ENCODE measurements around the gene WFDC2. TPM values are rescaled to one million over a fixed set of nuclear protein-coding genes. Genes with fewer than 3 reads are reported as not detected.

Gene WFDC2
- total RNA-seq, 2 experiments from 2014 or later: not detected

- ChIA-PET CTCF (no interaction called here), POLR2A (no interaction called here)
- no peak for DNase-seq
- Mint-ChIP-seq H3K4me1 (peaks cover 14% of the 10 kb centered on the region), H3K9me3 (no peaks in the 10 kb centered on the region), H3K27ac (no peak overlapping the region), H3K36me3 (ENCODE audit: low read depth) (no peaks in the 10 kb centered on the region), H3K27me3 (peaks cover 47% of the 10 kb centered on the region), H3K4me3 (no peak overlapping the region)
Measured at GRCh38 chr20:45508068-45508886, 38.7 kb downstream of the WFDC2 start.

GRCh38 chr20:45509091-45509490 lies 39.5 kb downstream of the WFDC2 start:
- peaks cover 14% of the 10 kb centered on the region for H3K4me1 Mint-ChIP-seq
- no peaks in the 10 kb centered on the region for H3K36me3 Mint-ChIP-seq (ENCODE audit: low read depth)
- no peak for DNase-seq
- no peaks in the 10 kb centered on the region for H3K9me3 Mint-ChIP-seq
- ChIA-PET CTCF (no interaction called here), POLR2A (no interaction called here)
- no peak overlapping the region for H3K27ac Mint-ChIP-seq
- no peak overlapping the region for H3K4me3 Mint-ChIP-seq
- peaks cover 43% of the 10 kb centered on the region for H3K27me3 Mint-ChIP-seq

- H3K4me3 Mint-ChIP-seq: no peak overlapping the region
- POLR2A ChIA-PET: no interaction called here
Measured at GRCh38 chr20:45510242-45510862, 40.8 kb downstream of the WFDC2 start.

GRCh38 chr20:45515147-45515913 lies 45.8 kb downstream of the WFDC2 start, which contains the start of gene SPINT3:
Gene SPINT3 (minus strand): TSS chr20:45515622. CDS start chr20:45515608, 14 bp downstream.
- Mint-ChIP-seq H3K4me3 (no peak within 1 kb of the TSS), H3K27ac (no peak within 1 kb of the TSS)
- CTCF ChIA-PET: interaction anchor here (0.8 kb wide), 1 partner anchor 49 kb away, joined by 3 read pairs; no protein-coding TSS in a partner anchor

More at GRCh38 chr20:45510242-45510862, 40.8 kb downstream of the WFDC2 start:
- Mint-ChIP-seq H3K4me1 (peaks cover 14% of the 10 kb centered on the region), H3K36me3 (ENCODE audit: low read depth) (no peaks in the 10 kb centered on the region), H3K27ac (no peak overlapping the region), H3K27me3 (peaks cover 42% of the 10 kb centered on the region), H3K9me3 (no peaks in the 10 kb centered on the region)
- DNase-seq: no peak
- CTCF ChIA-PET: no interaction called here

GRCh38 chr20:45518282-45518681 lies 48.7 kb downstream of the WFDC2 start:
- DNase-seq: no peak
- Mint-ChIP-seq H3K27ac (no peak overlapping the region), H3K36me3 (ENCODE audit: low read depth) (no peaks in the 10 kb centered on the region), H3K4me3 (no peak overlapping the region), H3K27me3 (peaks cover 10% of the 10 kb centered on the region), H3K9me3 (no peaks in the 10 kb centered on the region), H3K4me1 (no peaks in the 10 kb centered on the region)
- ChIA-PET POLR2A (no interaction called here), CTCF (interaction anchor here (1.1 kb wide), 1 partner anchor 74 kb away, joined by 4 read pairs; no protein-coding TSS in a partner anchor)

More at GRCh38 chr20:45515147-45515913, 45.8 kb downstream of the WFDC2 start, which contains the start of gene SPINT3:
- Mint-ChIP-seq H3K9me3 (no peaks in the 10 kb centered on the region), H3K4me1 (no peaks in the 10 kb centered on the region), H3K27me3 (peaks cover 14% of the 10 kb centered on the region), H3K36me3 (ENCODE audit: low read depth) (no peaks in the 10 kb centered on the region)
- DNase-seq: no peak
- POLR2A ChIA-PET: no interaction called here

DNA sequence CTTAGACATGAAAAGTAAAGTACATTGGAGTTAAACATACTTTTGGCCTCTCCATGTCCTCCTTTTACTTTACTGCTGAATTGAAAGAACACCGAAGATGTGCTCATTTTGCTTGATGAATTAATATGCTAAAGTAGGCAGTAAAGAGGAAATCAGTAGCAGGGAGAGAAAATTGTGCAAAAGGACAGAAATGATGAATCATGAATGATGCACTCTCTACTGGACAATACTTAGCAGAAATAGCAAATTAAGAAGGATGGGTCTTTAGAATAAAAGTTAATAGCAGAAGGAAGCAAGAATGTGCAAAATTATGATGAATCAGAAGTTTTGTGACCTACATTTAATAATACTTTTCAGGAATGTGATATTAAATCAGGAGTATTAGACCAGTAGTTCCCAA lies 54.3 kb downstream of the WFDC2 start:
- Mint-ChIP-seq H3K9me3 (no peaks in the 10 kb centered on the region), H3K4me1 (no peaks in the 10 kb centered on the region), H3K27me3 (peaks cover 37% of the 10 kb centered on the region), H3K36me3 (ENCODE audit: low read depth) (no peaks in the 10 kb centered on the region), H3K4me3 (no peak overlapping the region), H3K27ac (no peak overlapping the region)
- ChIA-PET CTCF (no interaction called here), POLR2A (no interaction called here)
- no peak for DNase-seq

DNA sequence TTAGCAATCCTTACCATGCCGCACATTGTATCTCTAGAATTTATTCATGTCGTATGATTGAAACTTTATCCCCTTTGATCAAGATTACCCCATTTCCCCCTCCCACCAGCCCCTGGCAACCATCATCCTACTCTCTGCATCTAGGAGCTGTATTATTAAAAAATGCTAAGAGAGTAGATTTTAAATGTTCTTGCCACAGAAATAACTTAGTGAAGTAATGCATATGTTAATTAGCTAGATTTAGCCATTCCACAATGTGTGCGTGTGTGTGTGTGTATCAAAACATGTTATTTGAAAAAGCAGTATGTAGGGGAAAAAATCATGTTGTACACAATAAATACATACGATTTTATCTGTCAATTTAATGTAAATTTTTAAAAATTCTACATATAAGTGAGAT lies 57.7 kb downstream of the WFDC2 start:
- POLR2A ChIA-PET: no interaction called here
- CTCF ChIA-PET: no interaction called here
- H3K9me3 Mint-ChIP-seq: no peaks in the 10 kb centered on the region

More for the DNA sequence above, 57.7 kb downstream of the WFDC2 start:
- Mint-ChIP-seq H3K27ac (no peak overlapping the region), H3K4me3 (no peak overlapping the region), H3K36me3 (ENCODE audit: low read depth) (no peaks in the 10 kb centered on the region), H3K4me1 (no peaks in the 10 kb centered on the region), H3K27me3 (peaks cover 43% of the 10 kb centered on the region)
- DNase-seq: no peak

Other genes with a start within 250 kb of the WFDC2 start
- not detected for gene SEMG2, start 248.4 kb upstream of the WFDC2 start, total RNA-seq
- gene SLPI, start 215.2 kb upstream of the WFDC2 start, total RNA-seq: under 1 TPM; 0.40 to 0.45 TPM
- not detected for gene RBPJL, start 162.9 kb upstream of the WFDC2 start, total RNA-seq
- 1 to 10 TPM in 1 of 2 experiments, under 1 TPM in 1; 0.83 to 1.5 TPM for gene MATN4, start 161.5 kb upstream of the WFDC2 start, total RNA-seq
- gene SDC4, start 121.3 kb upstream of the WFDC2 start, total RNA-seq: 10 to 100 TPM; 28.1 to 28.3 TPM
- 10 to 100 TPM; 22.1 to 24.2 TPM for gene SYS1, start 106.6 kb upstream of the WFDC2 start, total RNA-seq
- not detected for gene TP53TG5, start 91.4 kb upstream of the WFDC2 start, total RNA-seq
- gene DBNDD2, start 61.5 kb upstream of the WFDC2 start, total RNA-seq: 10 to 100 TPM; 11.4 to 13.1 TPM
- 10 to 100 TPM; 52.4 to 53.0 TPM for gene PIGT, start 53.6 kb upstream of the WFDC2 start, total RNA-seq
- gene SPINT3, start 45.9 kb downstream of the WFDC2 start, total RNA-seq: not detected
- not detected for gene WFDC6, start 69.7 kb downstream of the WFDC2 start, total RNA-seq
- gene EPPIN, start 77.6 kb downstream of the WFDC2 start, total RNA-seq: not detected
- not detected for gene WFDC8, start 109.5 kb downstream of the WFDC2 start, total RNA-seq
- gene WFDC10A, start 160.0 kb downstream of the WFDC2 start, total RNA-seq: not detected
- not detected for gene WFDC9, start 161.5 kb downstream of the WFDC2 start, total RNA-seq
- not detected for gene WFDC11, start 200.5 kb downstream of the WFDC2 start, total RNA-seq
- not detected for gene WFDC13, start 232.3 kb downstream of the WFDC2 start, total RNA-seq
- not detected for gene WFDC10B, start 235.3 kb downstream of the WFDC2 start, total RNA-seq